ENCODE data around the gene NFAT5.
"Not testable (repeated sequence)": the region's sequence is repeated elsewhere in the genome, so short reads cannot be mapped to it uniquely, and the experiment has no call there.

DNA sequence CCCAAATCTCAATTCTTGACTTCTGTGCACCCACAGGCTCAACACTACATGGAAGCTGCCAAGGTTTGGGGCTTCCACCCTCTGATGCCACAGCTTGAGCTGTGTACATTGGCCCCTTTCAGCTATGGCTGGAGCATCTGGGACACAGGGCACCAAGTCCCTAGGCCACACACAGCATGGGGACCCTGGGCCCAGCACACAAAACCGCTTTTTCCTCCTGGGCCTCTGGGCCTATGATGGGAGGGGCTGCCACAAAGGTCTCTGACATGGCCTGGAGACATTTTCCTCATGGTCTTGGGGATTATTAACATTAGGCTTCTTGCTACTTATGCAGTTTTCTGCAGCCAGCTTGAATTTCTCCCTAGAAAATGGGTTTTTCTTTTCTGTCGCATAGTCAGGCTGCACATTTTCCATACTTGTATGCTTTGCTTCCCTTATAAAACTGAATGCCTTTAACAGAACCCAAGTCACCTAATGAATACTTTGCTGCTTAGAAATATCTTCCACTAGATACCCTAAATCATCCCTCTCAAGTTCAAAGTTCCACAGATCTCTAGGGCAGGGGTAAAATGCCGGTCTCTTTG is 70.9 kb downstream of the NFAT5 start:
- TF ChIP-seq, protein P1, sequence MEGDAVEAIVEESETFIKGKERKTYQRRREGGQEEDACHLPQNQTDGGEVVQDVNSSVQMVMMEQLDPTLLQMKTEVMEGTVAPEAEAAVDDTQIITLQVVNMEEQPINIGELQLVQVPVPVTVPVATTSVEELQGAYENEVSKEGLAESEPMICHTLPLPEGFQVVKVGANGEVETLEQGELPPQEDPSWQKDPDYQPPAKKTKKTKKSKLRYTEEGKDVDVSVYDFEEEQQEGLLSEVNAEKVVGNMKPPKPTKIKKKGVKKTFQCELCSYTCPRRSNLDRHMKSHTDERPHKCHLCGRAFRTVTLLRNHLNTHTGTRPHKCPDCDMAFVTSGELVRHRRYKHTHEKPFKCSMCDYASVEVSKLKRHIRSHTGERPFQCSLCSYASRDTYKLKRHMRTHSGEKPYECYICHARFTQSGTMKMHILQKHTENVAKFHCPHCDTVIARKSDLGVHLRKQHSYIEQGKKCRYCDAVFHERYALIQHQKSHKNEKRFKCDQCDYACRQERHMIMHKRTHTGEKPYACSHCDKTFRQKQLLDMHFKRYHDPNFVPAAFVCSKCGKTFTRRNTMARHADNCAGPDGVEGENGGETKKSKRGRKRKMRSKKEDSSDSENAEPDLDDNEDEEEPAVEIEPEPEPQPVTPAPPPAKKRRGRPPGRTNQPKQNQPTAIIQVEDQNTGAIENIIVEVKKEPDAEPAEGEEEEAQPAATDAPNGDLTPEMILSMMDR (IDR thresholded peaks at IDR 0.05), result not testable (repeated sequence)
- TF ChIP-seq ZFX (IDR thresholded peaks at IDR 0.05; ENCODE audit: borderline replicate concordance), result not testable (repeated sequence)

Data from 22Rv1 (cell line).